Kidney (tissue), 14 donors: ENCODE results near the gene CREB3L2. TPM values are rescaled to one million over a fixed set of nuclear protein-coding genes. Genes with fewer than 3 reads are reported as not detected.

Experiments used
- DNase-seq, 5 donors: peaks; one replicate each; pipeline ENCODE4 v3.0.0-alpha.2; 2013 to 2020
- FAIRE-seq: peaks from 2 replicates; lab custom pipeline; 2012; peaks lifted over from hg19 to GRCh38; lab: Jason Lieb, UNC
- H3K27ac ChIP-seq, 2 donors: one replicate each; pipeline ENCODE4 v1.7.0; 2013; ENCODE audit warnings: low read depth in 2 of 2, low read length in 2 of 2, inconsistent platforms in 1 of 2
- H3K27me3 ChIP-seq: one replicate; pipeline ENCODE4 v1.7.1; 2013; ENCODE audit warnings: low read length, inconsistent platforms; ENCODE audit not compliant: control insufficient read depth, insufficient read depth
- H3K36me3 ChIP-seq, 3 donors: one replicate each; pipeline versions ENCODE4 v1.7.0 to v1.7.1; 2013; ENCODE audit warnings: low read length in 3 of 3, control low read depth in 1 of 3, inconsistent platforms in 1 of 3; ENCODE audit not compliant: insufficient read depth in 3 of 3, control insufficient read depth in 2 of 3
- H3K4me1 ChIP-seq, 3 donors: one replicate each; pipeline versions ENCODE4 v1.7.0 to v1.7.1; 2013; ENCODE audit warnings: low read length in 3 of 3, inconsistent platforms in 1 of 3, low read depth in 1 of 3; ENCODE audit not compliant: control insufficient read depth in 2 of 3, insufficient read depth in 2 of 3
- H3K4me3 ChIP-seq, 3 donors: one replicate each; pipeline versions ENCODE4 v1.7.0 to v1.8.1; 2013; ENCODE audit warnings: low read length in 3 of 3, control low read depth in 1 of 3, inconsistent platforms in 1 of 3
- H3K9ac ChIP-seq, 3 donors: one replicate each; pipeline versions ENCODE4 v1.7.0 to v1.7.1; 2013; ENCODE audit warnings: low read length in 3 of 3, control low read depth in 1 of 3, inconsistent platforms in 1 of 3
- H3K9me3 ChIP-seq, 3 donors: one replicate each; pipeline versions ENCODE4 v1.7.0 to v1.7.1; 2013; ENCODE audit warnings: low read length in 3 of 3, control low read depth in 1 of 3, inconsistent platforms in 1 of 3; ENCODE audit not compliant: control insufficient read depth in 2 of 3, insufficient read depth in 1 of 3
- intact Hi-C: fragments of 100-400 bp; cut with DNase I; formaldehyde crosslinking; loops from one replicate; pipeline ENCODE4 v1.11.1; 2022
- polyA plus RNA-seq: library from polyadenylated mRNA; stranded (reverse); fragments of 350-450 nt; fragmentation: Illumina TruSeq; extraction: RNeasy Lipid Tissue Mini Kit (QIAGEN cat#74804); gene quantifications from one replicate; pipeline ENCODE4 v1.2.3, GENCODE V29; 2014; ENCODE audit warnings: low read depth, low replicate concordance; ENCODE audit not compliant: insufficient read depth
- total RNA-seq: library from RNA; stranded (reverse); fragmentation: NEBNext Ultra II Directional; extraction: Animal tissue kit (Norgen Biotek cat#: 25700); gene quantifications from one replicate; pipeline ENCODE4 v1.2.1, GENCODE V29; 2021
- TF ChIP-seq, protein P1 (sequence below): IDR thresholded peaks from 3 replicates; pipeline ENCODE4 v1.5.1; 2012; ENCODE audit warnings: mild to moderate bottlenecking, moderate library complexity, borderline replicate concordance; ENCODE audit not compliant: insufficient read depth; ENCODE audit errors: extremely low read depth
- donor health status: control.
- donor health status: control.
- donor health status: control.
- donor health status: control.
- donor health status: control.
- donor health status: DM: yes; HTN: yes; CAD: no.
- donor health status: Normal renal cell carcinoma (clear cell type).

The CREB3L2 gene
- total and polyA plus RNA-seq, 2 donors from 2014 or later, result 18.5 to 114 TPM

DNA sequence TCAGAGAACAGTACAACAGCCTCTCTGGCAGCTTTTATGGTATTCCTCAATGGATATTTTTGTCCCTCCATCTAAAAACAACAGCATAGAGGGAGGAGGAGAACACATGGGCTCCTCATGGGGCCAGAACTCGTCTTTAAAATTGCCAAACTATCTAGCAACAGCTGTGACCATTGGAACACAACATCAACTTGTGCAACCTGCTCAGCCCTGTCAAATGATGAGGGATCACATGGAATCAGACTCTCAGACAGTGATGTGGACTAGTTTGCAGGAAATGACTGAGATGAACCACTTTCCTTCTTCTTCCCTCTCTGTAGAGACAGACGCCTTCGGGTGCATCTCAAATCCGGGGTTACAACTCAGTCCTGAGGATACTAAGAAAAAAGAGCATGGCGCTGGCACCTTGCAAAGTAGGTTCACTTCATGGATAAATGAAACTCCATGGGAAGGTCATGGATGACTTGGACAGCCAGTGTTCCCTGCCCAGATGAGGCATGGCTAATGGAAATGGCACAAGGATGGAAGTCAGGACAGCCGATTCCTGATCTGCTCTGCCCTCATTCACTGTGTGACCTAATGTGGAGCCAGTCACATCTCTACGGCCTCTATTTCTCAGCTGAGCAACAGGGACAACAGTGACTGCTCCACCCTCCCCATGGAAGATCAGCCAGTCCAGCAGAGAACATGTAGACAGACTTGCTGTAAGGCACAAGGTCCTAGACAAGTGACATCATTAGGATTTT lies 130.5 kb downstream of the CREB3L2 start:
- no peak for DNase-seq
- no peaks in the 10 kb centered on the region for H3K9me3 ChIP-seq
- intact Hi-C loops, result no loop called here
- H3K27ac ChIP-seq, result no peak overlapping the region
- H3K27me3 ChIP-seq, result no peaks in the 10 kb centered on the region
- FAIRE-seq, result no peak
- H3K4me3 ChIP-seq, result no peak overlapping the region
- TF ChIP-seq, protein P1, sequence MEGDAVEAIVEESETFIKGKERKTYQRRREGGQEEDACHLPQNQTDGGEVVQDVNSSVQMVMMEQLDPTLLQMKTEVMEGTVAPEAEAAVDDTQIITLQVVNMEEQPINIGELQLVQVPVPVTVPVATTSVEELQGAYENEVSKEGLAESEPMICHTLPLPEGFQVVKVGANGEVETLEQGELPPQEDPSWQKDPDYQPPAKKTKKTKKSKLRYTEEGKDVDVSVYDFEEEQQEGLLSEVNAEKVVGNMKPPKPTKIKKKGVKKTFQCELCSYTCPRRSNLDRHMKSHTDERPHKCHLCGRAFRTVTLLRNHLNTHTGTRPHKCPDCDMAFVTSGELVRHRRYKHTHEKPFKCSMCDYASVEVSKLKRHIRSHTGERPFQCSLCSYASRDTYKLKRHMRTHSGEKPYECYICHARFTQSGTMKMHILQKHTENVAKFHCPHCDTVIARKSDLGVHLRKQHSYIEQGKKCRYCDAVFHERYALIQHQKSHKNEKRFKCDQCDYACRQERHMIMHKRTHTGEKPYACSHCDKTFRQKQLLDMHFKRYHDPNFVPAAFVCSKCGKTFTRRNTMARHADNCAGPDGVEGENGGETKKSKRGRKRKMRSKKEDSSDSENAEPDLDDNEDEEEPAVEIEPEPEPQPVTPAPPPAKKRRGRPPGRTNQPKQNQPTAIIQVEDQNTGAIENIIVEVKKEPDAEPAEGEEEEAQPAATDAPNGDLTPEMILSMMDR, result no peak
- H3K36me3 ChIP-seq, result no peaks in the 10 kb centered on the region
- H3K9ac ChIP-seq, result no peak overlapping the region
- H3K4me1 ChIP-seq, result no peaks in the 10 kb centered on the region

DNA sequence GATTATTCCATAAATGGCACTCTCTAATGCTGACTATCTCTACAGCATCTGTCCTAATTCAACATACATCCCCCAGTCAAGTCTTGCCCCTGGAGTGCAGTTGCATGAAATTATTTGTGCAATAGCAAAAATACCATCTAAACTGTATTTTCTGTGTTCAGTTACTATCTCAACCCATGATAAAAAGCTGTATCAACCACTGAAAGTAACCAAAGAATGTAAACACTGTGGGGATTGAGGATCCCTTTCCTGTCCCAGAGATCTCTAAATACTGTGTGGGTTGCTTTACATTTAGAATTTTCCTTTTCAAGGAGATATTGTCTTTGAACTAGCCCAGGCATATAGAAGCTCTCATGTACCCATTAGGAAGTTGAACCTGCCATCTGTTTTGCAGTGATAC lies 131.2 kb downstream of the CREB3L2 start:
- Histone ChIP-seq H3K27ac (no peak overlapping the region), H3K9ac (no peak overlapping the region), H3K27me3 (no peaks in the 10 kb centered on the region), H3K4me1 (no peaks in the 10 kb centered on the region), H3K9me3 (no peaks in the 10 kb centered on the region), H3K4me3 (no peak overlapping the region), H3K36me3 (no peaks in the 10 kb centered on the region)
- DNase-seq (no peak), FAIRE-seq (no peak)
- intact Hi-C loops, result no loop called here
- TF ChIP-seq, protein P1, result no peak

DNA sequence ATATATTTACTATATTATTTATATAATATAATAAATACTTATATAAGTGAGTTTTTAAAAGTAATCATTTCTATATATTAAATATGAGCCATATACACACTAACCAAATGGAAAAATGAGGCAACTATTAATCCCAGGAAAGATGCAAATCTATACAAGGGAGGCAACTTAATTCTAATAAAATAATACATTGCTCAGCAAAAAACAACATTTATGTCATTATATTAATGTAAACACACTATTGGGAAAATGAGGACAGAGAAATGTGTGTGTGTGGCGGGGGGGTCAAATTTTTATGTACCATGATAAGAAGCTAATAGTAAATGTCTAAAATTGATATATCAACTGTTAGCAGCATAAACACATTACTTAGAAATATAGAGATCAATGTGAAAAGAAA lies 131.8 kb downstream of the CREB3L2 start:
- FAIRE-seq (no peak), DNase-seq (no peak)
- Histone ChIP-seq H3K4me1 (no peaks in the 10 kb centered on the region), H3K4me3 (no peak overlapping the region), H3K27ac (no peak overlapping the region), H3K9me3 (no peaks in the 10 kb centered on the region), H3K27me3 (no peaks in the 10 kb centered on the region), H3K9ac (no peak overlapping the region), H3K36me3 (peaks cover 0 to 3% (median 0%) of the 10 kb centered on the region in 3 donors)
- intact Hi-C loops, result no loop called here
- TF ChIP-seq, protein P1, result no peak
